PC-9 (cell line): ENCODE measurements around the gene TMEM25. TPM values are rescaled to one million over a fixed set of nuclear protein-coding genes. Genes with fewer than 3 reads are reported as not detected.

Source experiments
- BruUV-seq: library from RNA; stranded (reverse); fragments of 400-500 nt; replicated peaks from 2 replicates; lab custom pipeline; 2021; lab: Mats Ljungman, UMichigan
- CTCF ChIA-PET: fragments of 300-600 bp; sonication (Branson Sonifier 250); formaldehyde crosslinking; loops from one replicate; lab custom pipeline; 2022; ENCODE audit warnings: antibody characterized with exemption; lab: Charles Lee
- POLR2A ChIA-PET: fragments of 300-600 bp; sonication (Branson Sonifier 250); formaldehyde crosslinking; loops from one replicate; lab custom pipeline; 2022; ENCODE audit warnings: antibody characterized with exemption; ENCODE audit not compliant: unreplicated experiment; lab: Charles Lee
- DNase-seq, 2 experiments: peaks; one replicate each; pipeline versions ENCODE4 v3.0.0 to v3.0.0-alpha.2; 2015 to 2022; ENCODE audit warnings: mixed read lengths in 1 of 2
- H2AFZ ChIP-seq: fragments of 200-600 bp; sonication (generic); 2 replicates; pipeline ENCODE4 v1.8.1; 2017; ENCODE audit warnings: antibody characterized with exemption
- H3F3A ChIP-seq: fragments of 200-600 bp; sonication (generic); 2 replicates; pipeline ENCODE4 v1.8.1; 2017; ENCODE audit warnings: antibody characterized with exemption, mild to moderate bottlenecking, low read depth; ENCODE audit not compliant: insufficient read depth
- H3K27ac ChIP-seq: fragments of 200-600 bp; sonication (generic); 2 replicates; pipeline ENCODE4 v1.6.1; 2016; ENCODE audit warnings: mixed run types
- H3K27me3 ChIP-seq: fragments of 200-600 bp; sonication (generic); 2 replicates; pipeline ENCODE4 v1.6.1; 2016; ENCODE audit warnings: low read depth, mixed run types; ENCODE audit not compliant: insufficient read depth
- H3K36me3 ChIP-seq: fragments of 200-600 bp; sonication (generic); 2 replicates; pipeline ENCODE4 v1.6.1; 2016; ENCODE audit warnings: low read depth, mixed run types
- H3K4me1 ChIP-seq: fragments of 200-600 bp; sonication (generic); replicated peaks from 2 replicates; pipeline ENCODE4 v1.6.1; 2016; ENCODE audit warnings: mixed run types; ENCODE audit not compliant: insufficient read depth
- H3K4me2 ChIP-seq: fragments of 200-600 bp; sonication (generic); 2 replicates; pipeline ENCODE4 v1.6.1; 2017; ENCODE audit warnings: mixed run types
- H3K4me3 ChIP-seq: fragments of 200-600 bp; sonication (generic); 2 replicates; pipeline ENCODE4 v1.6.1; 2016; ENCODE audit warnings: mixed run types
- H3K79me2 ChIP-seq: fragments of 200-600 bp; sonication (generic); 2 replicates; pipeline ENCODE4 v1.6.1; 2017; ENCODE audit warnings: low read depth, mixed run types
- H3K9me2 ChIP-seq: fragments of 200-600 bp; sonication (generic); 2 replicates; pipeline ENCODE4 v1.8.1; 2017; ENCODE audit warnings: mild to moderate bottlenecking; ENCODE audit not compliant: insufficient read depth
- H3K9me3 ChIP-seq: fragments of 200-600 bp; sonication (generic); 2 replicates; pipeline ENCODE4 v1.8.1; 2016; ENCODE audit warnings: low read depth; ENCODE audit not compliant: insufficient read depth
- H4K20me1 ChIP-seq: fragments of 200-600 bp; sonication (generic); 2 replicates; pipeline ENCODE4 v1.8.1; 2017; ENCODE audit not compliant: insufficient read depth
- EZH2 ChIP-seq: fragments of 200-600 bp; sonication (generic); IDR thresholded peaks from 2 replicates; pipeline ENCODE4 v1.8.0; 2017; ENCODE audit warnings: antibody characterized with exemption, low read depth
- intact Hi-C: fragments of 100-400 bp; cut with micrococcal nuclease; formaldehyde crosslinking; loops from one replicate; pipeline ENCODE4 v1.10.0; 2022; ENCODE audit not compliant: unreplicated experiment
- total RNA-seq: library from RNA; stranded (reverse); gene quantifications from 2 replicates; pipeline ENCODE4 v1.2.3, GENCODE V29; 2021
- TF ChIP-seq, protein P1 (sequence below): fragments of 200-600 bp; sonication (generic); conservative IDR thresholded peaks from 2 replicates; pipeline ENCODE4 v1.6.1; 2017; ENCODE audit warnings: mixed run types, antibody characterized with exemption, mild to moderate bottlenecking, moderate library complexity

Gene TMEM25
- total RNA-seq, 1 experiment from 2014 or later = 14.1 TPM

DNA sequence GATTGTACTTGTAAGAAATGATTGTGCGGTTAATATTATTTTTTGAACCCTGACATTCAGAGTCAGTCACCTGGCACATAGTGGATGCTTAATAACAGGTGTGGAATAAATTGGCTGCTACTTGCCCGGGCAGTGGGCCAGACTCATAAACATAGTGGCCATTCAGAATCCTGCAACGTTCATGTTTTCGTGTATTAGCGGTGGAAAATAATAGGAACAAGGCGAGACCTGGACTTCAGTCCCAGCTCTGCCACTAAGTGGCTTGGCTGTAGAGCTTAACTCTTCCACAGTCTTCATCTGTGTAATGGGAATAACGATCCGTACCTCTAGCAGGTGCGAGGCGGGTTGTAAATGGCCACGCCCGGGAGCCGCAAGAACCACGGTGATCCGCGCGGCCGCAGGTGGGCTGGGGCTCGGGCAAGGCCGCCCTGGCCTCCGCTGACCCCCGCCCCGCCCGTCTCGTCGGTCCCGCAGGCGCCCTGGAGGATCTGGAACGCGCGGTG, 761 bp upstream of the TMEM25 start:
- peak overlapping the region; percentile 82 for H3K4me2 ChIP-seq
- peak overlapping the region; percentile 77 for H3K4me3 ChIP-seq
- no peaks in the 10 kb centered on the region for H3K27me3 ChIP-seq
- H3K9me2 ChIP-seq = no peaks in the 10 kb centered on the region
- BruUV-seq = no TSS peak
- TF ChIP-seq, protein P1, sequence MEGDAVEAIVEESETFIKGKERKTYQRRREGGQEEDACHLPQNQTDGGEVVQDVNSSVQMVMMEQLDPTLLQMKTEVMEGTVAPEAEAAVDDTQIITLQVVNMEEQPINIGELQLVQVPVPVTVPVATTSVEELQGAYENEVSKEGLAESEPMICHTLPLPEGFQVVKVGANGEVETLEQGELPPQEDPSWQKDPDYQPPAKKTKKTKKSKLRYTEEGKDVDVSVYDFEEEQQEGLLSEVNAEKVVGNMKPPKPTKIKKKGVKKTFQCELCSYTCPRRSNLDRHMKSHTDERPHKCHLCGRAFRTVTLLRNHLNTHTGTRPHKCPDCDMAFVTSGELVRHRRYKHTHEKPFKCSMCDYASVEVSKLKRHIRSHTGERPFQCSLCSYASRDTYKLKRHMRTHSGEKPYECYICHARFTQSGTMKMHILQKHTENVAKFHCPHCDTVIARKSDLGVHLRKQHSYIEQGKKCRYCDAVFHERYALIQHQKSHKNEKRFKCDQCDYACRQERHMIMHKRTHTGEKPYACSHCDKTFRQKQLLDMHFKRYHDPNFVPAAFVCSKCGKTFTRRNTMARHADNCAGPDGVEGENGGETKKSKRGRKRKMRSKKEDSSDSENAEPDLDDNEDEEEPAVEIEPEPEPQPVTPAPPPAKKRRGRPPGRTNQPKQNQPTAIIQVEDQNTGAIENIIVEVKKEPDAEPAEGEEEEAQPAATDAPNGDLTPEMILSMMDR = no peak
- TF ChIP-seq EZH2 = no peak
- H3K27ac ChIP-seq = no peak overlapping the region
- no peaks in the 10 kb centered on the region for H3K36me3 ChIP-seq
- H3K4me1 ChIP-seq = peaks cover 19% of the 10 kb centered on the region
- peak overlapping the region; percentile 79 for H2AFZ ChIP-seq
- intact Hi-C loops = loop anchor here (2.0 kb wide), 1 partner anchor 37 kb away; no protein-coding TSS in a partner anchor
- no peaks in the 10 kb centered on the region for H3K9me3 ChIP-seq
- POLR2A ChIA-PET = interaction anchor here (0.6 to 0.7 kb wide), 2 partner anchors 59 to 252 kb away, joined by 3 to 4 read pairs; no protein-coding TSS in a partner anchor
- H3K79me2 ChIP-seq = no peaks in the 10 kb centered on the region
- peaks cover 15% of the 10 kb centered on the region for H3F3A ChIP-seq
- H4K20me1 ChIP-seq = no peaks in the 10 kb centered on the region
- CTCF ChIA-PET = no interaction called here
- no peak for DNase-seq

DNA sequence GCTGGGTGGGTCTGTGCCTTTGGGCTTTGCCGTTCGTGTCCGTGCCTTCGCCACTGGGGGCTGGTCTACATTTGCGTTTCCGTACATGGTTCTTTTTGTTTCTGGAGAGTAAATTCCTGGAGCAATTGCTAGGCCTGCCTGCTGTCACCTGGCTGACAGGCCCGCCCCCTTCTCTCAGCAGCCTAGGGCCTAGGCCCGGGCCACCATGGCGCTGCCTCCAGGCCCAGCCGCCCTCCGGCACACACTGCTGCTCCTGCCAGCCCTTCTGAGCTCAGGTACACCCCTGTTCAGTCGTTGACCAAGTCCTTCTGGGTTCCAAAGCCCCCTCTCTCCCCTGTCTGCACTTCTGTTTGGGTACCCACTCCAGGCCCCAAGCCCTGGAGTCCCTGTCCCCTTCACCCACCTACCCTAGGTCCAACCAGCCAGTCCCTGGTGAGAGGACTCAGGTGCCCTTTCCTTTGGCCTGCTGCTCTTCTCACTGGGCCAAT, 649 bp downstream of the TMEM25 start:
- no TSS peak for BruUV-seq
- CTCF ChIA-PET = no interaction called here
- peak overlapping the region; percentile 79; the same call in 1 of the 2 replicates for H2AFZ ChIP-seq

DNA sequence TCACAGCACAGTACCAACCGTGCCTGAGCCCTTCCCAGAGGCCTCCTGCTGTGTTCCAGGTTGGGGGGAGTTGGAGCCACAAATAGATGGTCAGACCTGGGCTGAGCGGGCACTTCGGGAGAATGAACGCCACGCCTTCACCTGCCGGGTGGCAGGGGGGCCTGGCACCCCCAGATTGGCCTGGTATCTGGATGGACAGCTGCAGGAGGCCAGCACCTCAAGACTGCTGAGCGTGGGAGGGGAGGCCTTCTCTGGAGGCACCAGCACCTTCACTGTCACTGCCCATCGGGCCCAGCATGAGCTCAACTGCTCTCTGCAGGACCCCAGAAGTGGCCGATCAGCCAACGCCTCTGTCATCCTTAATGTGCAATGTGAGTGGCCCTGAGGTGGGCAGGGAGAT, 1.1 kb downstream of the TMEM25 start:
- peaks cover 10% of the 10 kb centered on the region; the same call in 1 of the 2 replicates for H3F3A ChIP-seq
- no TSS peak for BruUV-seq
- intact Hi-C loops = no loop called here
- H3K4me3 ChIP-seq = no peak overlapping the region
- no peaks in the 10 kb centered on the region for H3K36me3 ChIP-seq
- H3K4me2 ChIP-seq = peak overlapping the region; percentile 82; the same call in 1 of the 2 replicates
- ChIA-PET POLR2A (no interaction called here), CTCF (no interaction called here)
- no peak overlapping the region for H3K27ac ChIP-seq
- no peak overlapping the region for H2AFZ ChIP-seq
- no peaks in the 10 kb centered on the region for H3K9me3 ChIP-seq
- H3K27me3 ChIP-seq = no peaks in the 10 kb centered on the region
- H3K79me2 ChIP-seq = no peaks in the 10 kb centered on the region
- H3K4me1 ChIP-seq = peaks cover 9% of the 10 kb centered on the region
- H3K9me2 ChIP-seq = no peaks in the 10 kb centered on the region
- TF ChIP-seq, protein P1 = no peak
- no peak for TF ChIP-seq EZH2
- H4K20me1 ChIP-seq = no peaks in the 10 kb centered on the region
- DNase-seq = no peak

More for the DNA sequence above, 649 bp downstream of the TMEM25 start:
- Histone ChIP-seq H3K79me2 (no peaks in the 10 kb centered on the region), H3K9me2 (no peaks in the 10 kb centered on the region), H3K27me3 (no peaks in the 10 kb centered on the region), H3K36me3 (no peaks in the 10 kb centered on the region), H3F3A (peaks cover 10% of the 10 kb centered on the region; the same call in 1 of the 2 replicates), H3K9me3 (no peaks in the 10 kb centered on the region), H3K4me3 (peak overlapping the region; percentile 77), H3K4me1 (peaks cover 14% of the 10 kb centered on the region), H4K20me1 (no peaks in the 10 kb centered on the region), H3K4me2 (peak overlapping the region; percentile 82), H3K27ac (no peak overlapping the region)
- no peak for TF ChIP-seq EZH2
- TF ChIP-seq, protein P1 = no peak
- POLR2A ChIA-PET = no interaction called here
- intact Hi-C loops = loop anchor here (2.0 kb wide), 1 partner anchor 35 kb away; no protein-coding TSS in a partner anchor
- no peak for DNase-seq
